AML-193 (cell line): ENCODE data around the gene PGLYRP2.

Experiments used
- DNase-seq, 2 experiments: peaks; one replicate each; lab custom pipeline; 2025; lab: John Stamatoyannopoulos, UW

PGLYRP2 gene

DNA sequence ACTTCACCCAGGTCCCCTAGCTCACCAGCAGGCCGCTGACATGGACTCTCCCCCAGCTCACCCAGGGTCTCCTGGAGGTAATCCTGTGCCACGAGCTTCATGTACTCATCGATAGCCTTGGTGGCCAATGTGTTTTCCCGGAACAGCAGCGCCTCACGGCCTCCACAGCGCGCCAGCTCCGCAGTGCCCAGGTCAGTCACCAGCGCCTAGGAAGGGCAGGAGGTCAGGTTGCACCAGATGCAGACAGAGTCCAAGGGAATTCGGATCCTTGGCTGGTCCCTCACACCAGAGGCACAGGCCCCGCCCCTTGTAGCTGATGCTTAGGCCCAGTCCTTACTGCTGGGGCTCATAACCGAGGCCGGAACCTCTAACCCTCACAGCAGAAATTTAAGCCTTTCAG is 22.9 kb downstream of the PGLYRP2 start:
- no peak for DNase-seq

DNA sequence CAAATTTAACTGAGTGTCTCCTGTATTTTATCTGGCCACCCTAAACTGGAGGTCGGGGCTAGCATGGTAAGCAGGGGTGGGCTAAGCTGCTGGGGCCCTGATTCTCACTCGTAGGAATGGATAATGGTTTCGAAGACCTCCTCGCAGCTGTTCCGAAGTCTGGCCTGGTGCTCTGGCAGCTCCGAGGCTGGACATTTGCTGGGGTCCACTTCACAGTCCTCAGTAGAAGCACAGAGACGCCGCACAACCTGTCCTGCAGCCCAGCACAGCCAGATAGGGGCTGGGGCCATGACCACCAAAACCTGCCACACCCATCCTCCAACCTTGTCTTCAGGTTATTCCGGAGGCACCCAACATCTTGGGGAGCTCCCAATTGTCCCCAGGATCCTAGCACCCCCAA is 23.3 kb downstream of the PGLYRP2 start:
- no peak for DNase-seq

DNA sequence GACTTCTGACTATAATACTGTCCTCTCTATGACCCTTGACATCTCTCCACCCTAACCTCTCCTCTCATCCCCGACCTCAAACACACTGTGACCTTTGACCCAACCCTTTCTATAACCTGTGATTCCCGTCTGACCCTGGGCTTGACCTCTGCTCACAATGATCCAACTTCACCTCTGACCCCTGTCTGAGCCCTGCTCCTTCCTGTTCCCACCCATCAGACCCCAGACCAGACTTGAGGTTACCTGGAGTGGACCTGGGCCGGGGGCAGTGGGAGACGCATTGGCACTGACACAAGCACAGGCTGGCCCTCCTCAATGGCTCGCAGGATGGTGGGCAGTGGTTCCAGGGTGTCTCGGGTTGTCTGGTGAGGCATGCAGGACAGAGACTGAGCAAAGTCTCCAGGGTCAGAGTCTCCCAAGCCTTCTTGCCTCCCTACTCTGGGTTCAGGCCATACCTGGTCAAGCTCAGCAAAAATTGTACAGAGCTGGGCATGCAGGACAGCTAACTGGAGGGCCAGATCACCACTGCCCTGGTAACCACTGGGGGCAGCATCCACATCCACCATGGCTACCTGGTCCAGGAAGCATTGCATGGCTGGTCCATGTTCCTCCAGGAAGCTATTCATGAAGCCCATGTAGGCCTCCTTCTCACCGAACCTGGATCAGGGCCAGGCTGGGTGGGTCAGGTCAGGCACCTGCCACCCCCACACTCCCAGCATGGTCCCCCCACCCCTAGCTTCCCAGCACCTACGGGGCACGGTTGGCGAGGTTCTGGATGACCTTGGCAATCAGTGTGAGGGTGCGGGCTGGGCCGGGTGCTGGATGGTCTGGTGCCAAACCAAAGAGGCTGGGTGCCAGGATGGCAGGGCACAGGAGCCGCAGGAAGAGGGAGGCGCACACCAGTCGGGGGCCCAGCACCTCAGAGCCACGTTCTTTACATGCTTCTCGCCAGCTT is 25.1 kb downstream of the PGLYRP2 start:
- no peak for DNase-seq

DNA sequence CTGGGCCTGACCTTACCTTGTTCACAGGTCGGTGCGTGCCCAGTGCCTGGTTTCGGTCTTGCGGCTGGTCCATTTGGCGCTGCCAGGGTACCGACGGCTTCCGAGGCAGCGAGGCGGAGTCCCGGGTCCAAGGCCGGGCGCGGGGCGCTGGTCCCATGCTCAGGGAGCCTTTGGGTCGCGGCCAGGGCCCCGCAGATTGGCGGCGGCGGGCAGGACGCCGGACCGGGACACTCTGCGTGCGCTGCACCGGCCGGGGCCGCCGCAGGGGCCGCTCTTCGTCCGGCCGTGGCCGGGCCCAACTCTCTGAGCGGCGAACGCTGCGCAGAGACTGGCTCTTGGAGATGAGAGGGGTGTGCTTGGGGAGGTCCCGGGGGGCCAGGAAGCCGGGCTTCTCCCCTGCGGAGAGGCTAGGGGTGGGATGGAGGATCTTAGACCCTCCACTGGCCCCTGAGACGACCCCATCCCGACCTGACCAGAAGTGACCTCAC is 26.2 kb downstream of the PGLYRP2 start:
- DNase-seq = no peak

DNA sequence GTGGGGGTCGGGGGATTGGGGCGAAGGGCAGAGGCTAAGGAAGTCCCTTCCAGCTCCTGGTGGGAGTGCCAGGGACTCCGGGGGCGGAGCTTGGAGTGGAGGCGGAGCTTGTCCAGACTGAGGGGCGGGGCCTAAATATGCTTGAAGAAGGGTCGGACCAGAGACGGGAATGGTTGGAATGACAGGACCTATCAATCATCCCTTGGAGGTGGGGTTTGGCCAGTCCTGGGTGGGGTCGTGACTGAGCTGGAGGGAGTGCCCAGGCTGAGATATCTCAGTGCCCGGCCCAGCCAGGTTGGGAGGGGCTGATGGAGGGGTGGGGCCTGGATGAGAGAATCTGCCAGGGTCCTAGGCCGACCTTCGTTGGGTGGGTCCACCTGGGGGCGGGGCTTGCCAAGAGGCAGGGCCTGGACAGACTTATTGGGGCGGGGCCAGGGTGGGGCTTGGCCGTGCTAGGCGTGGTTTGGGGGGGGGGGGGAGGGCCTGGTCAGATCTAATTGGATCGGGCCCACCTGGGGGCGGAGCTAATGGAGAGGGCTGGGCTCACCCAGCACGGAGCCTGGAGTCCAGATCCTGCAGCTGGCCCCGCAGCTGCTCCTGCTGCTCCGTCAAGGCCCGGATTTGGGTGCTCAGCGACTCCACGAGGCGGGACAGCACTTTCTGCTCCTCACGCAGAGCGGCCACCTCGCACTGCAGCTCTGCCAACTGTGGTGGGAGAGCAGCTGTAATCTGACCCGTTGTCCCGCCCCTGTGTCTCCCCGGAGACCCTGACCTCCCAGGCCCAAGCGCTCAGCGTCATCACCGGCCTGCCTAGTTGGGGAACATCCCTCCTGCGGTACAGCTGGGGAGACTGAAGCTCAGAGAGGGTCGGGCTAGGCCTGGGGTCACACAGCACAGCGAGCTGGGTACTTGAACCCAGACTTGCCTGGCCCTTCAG is 26.9 kb downstream of the PGLYRP2 start:
- DNase-seq = no peak

DNA sequence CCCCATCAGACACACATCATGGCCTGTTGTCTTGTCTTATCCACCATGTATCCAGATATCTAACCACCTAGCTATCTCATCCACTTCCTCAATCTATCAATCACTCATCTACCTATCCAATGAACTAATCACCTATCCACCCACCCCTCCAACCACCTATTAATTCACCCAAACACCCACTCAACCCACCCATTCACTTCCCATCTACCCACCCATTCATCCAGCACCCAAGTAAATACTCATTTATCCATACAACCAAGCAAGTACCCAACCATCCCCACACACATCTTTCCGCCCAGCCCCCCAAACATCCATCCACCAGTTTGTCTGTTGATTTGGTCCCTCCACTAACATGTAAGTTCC is 28.8 kb downstream of the PGLYRP2 start:
- DNase-seq = no peak

DNA sequence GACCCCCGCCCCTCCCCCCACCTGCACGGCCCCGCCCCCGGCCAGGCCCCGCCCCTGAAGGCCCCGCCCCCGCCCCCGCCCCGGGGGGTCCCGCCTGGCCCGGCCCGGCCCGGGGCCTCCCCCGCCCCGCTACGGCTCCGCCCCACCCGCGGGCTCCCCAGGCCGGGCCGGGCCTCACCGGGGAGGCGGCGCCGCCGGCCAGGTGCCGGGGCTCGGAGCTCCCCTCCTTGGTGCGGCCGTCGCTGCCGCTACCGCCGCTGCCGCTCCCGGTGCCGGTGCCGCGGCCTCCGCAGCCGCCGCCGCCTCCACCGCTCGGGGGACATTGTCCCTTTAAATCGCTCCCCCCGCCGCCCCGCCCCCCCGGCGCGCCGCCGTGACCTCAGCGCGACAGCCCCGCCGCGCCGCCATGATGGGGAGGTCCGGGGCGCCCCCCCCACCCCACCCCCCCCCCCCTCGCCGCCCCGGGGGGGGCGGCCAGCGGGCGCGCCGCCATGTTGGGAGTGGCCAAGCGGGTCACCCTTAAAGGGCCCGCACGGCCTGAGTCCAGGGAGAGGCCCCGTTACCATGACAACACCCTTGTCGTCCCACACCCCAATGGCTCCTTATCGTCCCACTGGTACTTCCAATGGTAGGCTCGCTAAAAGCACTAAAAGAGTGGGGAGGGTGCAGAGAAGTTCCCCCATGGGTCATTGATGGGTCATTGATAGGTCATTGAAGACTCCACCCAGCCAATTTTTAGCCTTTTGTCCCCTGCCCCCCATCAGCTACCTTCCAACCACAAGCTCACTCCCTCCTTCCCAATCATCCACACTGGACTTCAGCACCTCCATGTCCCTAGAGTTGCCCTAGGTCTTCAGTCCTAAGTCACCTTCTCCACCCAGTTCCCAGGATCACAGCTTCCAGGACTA is 29.4 kb downstream of the PGLYRP2 start, which contains the start of gene WIZ:
Gene WIZ (minus strand): TSS at position 337 of the 908 bp plus-strand sequence. CDS start 1,649 bp downstream, outside the sequence.
- DNase-seq = peak; percentile 6 to 33

DNA sequence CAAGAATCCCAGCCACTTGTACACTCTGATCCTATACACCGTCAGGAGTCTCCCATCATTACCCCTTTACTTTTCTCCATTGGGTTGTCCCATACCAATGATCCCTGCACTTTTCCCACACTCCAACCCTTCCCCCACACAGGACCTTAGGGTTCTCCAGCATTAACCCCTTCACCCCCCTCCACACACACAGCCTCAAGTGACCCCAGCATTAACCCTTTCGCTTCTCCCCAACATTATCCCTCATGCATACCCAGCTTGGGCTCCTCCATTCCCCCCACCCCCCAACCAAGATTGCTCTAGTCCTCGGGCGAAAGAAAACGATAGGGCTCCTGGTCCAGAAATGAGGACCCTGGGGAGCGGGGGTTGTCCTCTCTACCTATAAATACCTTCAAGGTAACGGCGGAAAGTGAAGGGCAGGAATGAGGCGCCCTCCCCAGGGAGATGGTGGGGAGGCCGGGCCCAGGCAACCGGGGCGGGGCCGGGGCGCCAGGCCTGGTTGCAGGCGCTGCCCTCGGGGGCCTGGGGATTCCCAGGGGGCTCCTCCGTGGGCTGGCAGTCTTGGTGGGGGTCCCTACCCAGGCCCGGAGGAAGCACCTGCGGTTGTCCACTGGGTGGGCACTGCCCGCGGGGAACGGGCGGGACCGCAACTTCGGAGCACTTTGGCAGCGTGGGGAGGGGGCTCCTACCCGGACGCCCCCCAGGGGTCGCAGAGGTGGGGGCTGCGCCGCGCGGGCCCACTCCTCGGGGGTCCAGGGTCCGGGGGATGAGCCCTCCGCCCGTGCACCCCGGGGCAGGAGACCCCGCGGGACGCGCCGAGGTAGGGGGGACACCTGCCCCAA is 30.3 kb downstream of the PGLYRP2 start:
- no peak for DNase-seq

DNA sequence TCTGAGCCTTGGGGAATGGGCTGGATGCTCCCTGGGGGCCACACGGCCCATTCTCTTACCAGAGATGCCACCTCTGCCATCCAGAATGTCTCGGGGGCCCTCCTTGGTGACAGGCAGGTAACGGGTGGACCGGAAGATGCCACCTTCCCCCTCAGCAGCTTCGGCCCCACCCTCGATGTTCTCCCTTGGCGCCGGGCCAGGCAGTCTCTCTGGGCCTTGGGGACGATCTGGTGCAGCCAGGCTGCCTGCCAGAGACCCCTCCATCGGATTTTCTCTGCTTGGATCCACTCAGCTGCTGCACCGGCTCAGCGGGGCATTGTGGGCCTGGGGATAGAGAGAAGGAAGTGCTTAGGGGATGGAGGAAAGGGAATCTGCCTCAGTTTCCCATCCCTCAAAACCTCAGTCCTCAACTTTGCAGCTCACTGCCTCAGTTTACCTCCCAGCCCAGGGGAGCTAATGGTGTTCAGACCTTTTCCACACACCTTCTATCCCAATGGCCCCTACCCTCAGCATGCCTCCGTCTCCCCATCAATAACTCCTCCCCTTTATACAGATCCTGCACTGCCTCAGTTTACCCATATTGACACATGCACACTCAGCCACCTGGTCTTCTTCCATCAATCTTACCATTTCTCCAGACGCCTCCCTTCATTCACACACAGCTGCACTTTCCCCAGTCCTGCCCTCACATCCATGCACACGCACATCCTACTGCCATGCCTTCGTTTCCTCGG is 31.1 kb downstream of the PGLYRP2 start:
- no peak for DNase-seq

DNA sequence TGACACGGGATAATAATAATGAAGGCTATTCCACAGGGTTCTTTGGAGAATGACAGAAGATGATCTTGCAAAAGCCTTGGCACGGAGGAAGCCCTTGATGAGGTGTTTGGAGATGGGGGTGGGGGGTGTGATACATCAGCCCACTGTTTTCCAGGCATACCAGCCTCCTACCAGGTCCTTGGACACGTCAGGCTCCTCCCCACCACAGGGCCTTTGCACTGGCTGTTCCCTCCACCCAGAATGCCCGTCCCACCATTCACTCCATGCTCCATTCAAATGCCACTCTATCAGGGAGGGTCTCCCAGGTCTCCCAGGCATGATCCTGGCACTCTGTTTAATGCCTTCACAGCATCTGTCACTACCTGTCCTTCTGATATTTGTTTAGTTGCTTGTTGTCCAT is 32.2 kb downstream of the PGLYRP2 start:
- DNase-seq = no peak

DNA sequence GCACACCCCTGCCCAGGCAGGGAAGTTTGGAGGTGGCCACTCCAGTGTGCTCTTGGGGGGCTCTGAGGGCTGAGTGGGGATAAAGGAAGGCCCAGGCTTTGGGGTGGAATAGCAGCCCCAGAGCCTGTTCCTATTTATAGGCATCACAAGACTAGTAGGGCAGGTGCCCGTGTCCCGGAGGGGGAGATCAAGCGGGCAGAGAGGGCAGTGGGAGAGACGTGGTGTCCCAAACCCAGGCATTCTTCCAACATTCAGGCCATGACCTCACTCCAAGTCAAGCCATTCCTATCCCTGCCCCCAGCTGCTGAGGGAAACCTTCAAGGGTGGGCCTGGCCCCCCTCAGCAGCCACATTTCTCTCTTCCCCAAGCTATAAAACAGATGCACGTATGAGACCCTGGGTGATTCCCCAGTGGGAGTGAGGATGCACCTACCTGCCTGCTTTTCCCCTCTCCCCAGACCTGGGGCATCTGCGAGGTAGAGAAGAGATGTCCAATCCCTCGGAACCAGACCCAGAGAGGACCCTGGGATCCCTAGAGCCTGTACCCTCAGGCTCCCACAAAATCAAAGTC is 33.4 kb downstream of the PGLYRP2 start:
- no peak for DNase-seq

DNA sequence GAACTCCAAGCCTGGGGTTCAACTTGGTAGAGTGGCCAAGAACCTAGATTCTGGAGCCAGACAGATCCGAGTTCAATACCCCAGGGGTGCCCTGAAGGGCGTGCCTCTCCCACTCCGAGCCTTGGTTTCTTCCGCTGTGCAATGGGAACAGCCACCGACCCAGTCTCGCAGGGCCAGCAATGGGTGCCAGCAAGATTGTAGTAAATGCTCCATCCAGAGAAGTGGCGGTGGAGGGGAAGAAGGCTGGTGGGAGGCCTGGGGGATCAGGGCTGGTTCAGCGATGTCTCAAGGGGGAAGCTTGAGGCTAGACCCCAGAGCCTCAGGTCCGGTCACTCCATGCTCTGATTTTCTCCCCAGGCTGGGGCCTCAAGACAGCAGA is 34.1 kb downstream of the PGLYRP2 start:
- no peak for DNase-seq

DNA sequence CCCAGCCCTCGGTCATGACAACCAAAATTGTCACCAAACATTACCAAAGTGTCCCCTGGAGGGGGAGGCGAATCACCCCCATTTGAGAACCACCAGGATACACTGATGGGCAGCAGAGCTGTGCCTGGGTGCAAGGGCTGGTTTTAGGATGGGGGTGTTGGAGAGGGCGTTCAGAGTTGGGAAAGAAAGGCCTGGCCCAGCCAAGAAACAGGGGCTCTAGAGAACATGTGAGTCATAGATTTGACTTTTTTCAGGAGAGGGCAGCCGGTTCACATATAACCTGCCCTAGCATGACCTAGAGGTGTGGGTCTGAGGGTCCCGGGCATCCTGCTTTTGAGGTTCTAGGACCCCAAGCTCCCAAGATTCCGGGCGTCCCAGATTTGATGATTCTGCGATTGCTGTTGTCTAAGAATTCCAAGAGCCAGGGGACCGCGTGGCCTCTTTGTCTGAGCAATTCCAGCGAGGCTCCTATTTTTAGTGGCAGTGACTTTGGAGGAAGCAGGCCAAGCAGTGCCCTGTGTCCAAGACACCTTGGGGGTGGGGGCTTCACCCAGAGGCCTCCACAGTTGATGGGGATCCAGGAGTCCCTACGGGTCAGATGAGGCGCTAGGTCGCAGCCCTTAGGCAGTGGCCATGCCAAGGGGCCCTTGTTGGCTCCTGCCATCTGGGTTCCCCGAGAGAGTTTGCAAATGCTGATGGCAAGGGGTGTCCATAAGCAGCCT is 34.6 kb downstream of the PGLYRP2 start:
- DNase-seq = no peak

DNA sequence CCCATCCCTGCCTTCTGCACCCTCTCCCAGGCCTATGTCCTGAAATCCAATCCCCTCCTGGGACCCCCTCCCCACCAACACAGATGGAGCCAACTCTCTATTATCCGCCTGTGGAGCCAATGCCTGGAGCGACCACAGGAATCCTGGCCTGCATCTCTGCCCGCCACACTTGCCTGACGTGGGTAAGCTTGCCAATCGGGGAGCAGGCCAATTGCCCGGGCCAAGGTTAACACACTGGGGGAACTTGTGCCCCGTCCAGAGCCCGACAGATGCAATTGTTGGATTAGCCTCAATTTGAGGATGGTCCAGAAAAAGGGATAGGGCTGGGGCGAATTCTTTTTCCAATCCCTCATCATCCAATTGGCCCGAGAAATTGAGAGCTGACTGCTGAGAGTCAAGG is 35.5 kb downstream of the PGLYRP2 start:
- DNase-seq = no peak

DNA sequence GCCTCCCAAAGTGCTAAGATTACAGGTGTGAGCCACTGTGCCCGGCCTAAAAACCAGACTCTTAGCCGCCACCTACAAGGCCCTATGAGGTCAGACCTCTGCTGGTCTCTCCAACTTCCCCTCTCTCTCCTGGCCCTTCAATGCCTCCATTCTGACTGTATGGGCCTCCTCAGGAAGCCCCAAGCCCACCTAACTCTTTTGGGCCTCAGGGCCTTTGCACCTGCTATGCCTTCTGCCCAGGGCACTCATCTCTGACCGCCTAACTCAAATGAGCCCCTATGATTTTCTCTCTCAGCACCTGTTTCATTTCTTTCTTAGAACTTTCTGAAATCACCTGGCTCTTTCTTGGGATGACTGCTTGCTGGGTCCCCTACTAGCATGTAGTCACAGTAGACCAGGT is 36.0 kb downstream of the PGLYRP2 start:
- no peak for DNase-seq

DNA sequence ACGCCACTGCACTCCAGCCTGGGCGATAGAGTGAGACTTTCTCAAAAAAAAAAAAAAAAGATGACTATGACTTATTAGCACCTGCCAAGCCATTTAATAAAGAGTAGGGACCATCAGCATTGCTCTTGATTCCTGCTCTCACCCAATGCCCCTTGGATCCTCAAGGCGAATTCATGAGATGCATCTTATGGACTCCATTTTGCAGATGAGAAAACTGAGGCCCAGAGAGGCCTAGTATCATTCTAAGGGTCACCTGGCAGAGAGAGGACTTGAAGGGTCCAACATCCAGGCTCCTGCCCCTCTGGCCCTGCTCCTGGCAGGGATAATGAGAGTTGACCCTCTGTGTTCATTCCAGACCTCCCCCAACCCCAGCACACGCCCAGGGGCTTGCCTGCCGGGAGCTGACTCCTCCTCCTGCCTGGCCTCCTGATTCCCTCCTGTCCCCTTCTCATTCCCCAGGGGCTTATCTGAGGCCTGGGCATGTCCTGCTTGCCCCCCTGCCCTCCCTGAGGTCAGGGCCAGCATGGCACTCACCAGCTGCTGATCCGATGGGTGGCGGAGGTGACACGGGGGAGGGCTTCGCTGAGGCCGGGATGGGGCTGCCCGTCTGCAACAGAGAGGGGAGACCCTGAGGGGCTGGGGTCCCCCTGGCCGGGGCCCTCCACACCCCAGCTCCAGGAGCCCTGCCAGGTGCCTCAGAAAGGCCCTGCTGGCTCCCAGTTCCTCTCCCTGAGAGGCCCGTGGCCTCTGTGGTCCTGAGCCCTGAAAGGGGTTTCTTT is 37.0 kb downstream of the PGLYRP2 start:
- no peak for DNase-seq

DNA sequence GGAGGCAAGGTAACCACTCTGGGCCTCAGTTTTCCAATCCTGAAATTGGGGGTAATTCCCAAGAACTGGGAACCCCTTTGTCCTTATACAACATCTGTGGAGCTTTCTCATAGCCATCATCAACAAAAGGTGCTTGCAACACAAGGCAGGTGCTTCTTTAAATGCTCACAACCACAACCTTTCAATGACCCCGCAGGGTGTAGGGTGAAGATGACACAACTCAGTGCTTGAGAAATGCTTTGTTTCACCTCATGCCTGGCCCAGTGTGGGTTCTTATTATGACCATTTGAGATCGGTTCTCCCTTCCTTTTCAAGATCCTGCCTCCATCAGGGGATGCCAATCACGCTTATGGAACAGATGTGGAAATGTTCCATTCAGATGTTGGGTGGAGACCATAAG is 38.0 kb downstream of the PGLYRP2 start:
- no peak for DNase-seq
